NOMO-1 (cell line): ENCODE measurements around the gene TLE1.
A peak's percentile ranks its signal among the peaks of the same experiment; 100 is the strongest.

ENCODE experiments used
- DNase-seq, 2 experiments: peaks; one replicate each; lab custom pipeline; 2025; ENCODE audit not compliant: unreplicated experiment in 2 of 2; lab: John Stamatoyannopoulos, UW

Gene TLE1

GRCh38 chr9:81686614-81687520 is 2.5 kb downstream of the TLE1 start:
- peak in 1 of 2 experiments; percentile 28 for DNase-seq

- DNase-seq, result no peak
These were observed 3.4 kb downstream of the TLE1 start for GRCh38 chr9:81685763-81686613.

DNA sequence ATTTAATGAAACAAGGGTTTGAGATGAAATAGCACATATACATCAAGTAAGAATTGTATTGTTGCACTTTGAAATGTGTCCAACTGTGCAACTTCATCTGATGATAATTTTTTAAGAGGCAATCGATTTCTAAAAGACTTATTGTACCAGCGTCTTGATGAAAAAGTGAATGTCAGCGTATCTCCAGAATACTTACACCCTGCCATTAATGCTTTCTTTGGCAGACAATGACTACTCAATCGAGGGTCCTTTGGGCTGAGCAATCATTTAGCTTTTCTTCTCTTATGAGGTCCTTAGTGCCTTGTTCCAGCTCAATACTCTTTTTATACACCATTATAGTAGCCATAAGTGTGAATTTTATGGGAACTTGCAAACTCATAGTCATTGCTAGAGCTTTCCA is 4.7 kb downstream of the TLE1 start:
- DNase-seq, result no peak

- DNase-seq, result no peak
These were observed 5.6 kb downstream of the TLE1 start for GRCh38 chr9:81683704-81684103.

GRCh38 chr9:81683238-81683637 is 6.1 kb downstream of the TLE1 start:
- no peak for DNase-seq

GRCh38 chr9:81682797-81683196 is 6.5 kb downstream of the TLE1 start:
- DNase-seq, result peak in 1 of 2 experiments; percentile 17

DNA sequence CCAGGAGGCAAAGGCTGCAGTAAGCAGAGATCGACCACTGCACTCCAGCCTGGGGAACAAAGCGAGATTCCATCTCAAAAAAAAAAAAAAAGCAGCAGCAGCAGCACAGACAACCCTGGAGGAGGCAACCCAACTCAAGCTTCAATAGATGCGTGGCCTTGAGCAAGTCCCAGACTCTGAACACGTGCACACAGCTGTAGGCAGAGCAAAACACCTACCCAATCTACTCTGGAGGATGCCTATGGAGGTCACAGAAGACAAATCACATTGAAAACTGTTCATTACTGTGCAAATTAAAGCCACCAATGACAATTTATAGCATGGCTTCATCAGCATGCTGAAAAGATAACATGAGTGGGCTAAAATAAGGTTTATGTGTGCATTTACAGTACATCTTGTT is 7.2 kb downstream of the TLE1 start:
- no peak for DNase-seq

- no peak for DNase-seq
These were observed 8.8 kb downstream of the TLE1 start for GRCh38 chr9:81680506-81680905.

DNA sequence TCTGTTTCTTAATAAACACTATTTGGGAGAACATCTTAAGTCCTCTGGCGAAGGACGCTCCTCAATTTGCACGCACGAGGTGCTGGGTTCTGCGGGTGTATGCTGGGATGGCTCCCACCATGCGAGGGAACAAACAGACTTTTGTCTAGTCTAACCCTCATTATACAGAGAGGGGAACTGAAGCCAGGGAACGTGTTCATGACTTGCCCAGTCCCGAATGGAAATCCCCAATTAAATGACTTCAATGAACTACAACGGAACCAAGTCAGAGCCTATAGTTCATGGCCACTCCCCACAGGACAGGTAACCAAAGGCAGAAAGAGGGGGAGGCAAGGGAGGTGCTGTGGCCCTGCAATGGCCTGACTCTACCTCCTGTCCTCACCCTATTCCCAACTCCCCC is 9.3 kb downstream of the TLE1 start:
- no peak for DNase-seq

DNA sequence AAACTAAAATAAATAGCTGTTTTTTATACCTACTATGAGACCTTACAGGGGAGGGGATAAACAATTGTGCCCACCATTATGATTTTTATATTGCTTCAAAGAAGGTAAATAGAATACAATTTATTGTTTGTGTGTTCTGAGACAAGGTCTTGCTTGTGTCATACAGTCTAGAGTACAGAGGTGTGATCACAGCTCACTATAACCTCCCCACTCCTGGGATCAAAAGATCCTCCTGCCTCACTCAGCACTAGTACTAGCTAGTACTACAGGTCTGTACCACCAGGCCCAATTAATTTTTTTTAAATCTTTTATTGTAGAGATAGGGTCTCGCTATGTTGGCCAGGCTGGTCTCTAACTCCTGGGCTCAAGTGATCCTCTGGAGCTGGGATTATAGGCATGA is 11.3 kb downstream of the TLE1 start:
- no peak for DNase-seq

DNA sequence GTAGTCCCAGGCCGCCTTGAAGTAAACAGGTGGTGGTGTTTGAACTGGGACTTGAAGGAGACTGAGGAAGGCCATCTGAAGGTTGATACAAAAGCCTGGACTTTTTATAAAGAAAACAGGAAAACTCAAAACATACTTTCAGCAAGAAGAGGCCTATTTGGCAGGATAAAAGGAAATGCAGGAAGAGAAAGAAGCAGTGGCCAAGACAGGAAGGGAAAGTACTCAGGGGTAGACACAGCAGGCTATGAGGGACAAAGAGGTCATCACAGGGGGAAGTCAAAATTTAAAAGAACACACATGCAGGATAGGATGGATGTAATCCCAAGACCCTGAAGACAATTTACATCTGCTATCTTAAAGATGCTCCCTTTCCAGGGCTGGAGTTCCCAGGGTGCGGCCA is 13.0 kb downstream of the TLE1 start:
- DNase-seq, result no peak

- no peak for DNase-seq
These were observed 16.0 kb downstream of the TLE1 start for GRCh38 chr9:81673310-81673709.

DNA sequence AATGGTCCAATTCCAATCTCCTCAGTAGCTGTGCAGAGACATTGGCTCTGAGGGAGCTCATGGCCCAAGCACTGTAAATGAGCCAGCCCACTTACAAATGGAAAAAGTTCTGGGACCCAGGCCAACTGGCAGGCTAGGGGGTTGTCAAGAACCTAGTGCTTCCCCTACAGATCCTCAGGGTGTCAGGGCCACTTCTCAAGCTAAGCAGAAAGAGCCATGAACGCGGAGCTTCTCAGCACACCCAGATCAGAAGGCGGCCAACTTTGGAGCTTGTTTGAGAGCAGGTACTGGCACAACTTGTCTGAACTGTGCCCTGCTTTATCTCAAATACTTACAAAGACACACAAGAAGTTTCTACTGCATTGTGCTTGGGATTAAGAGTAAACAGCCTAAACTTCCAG is 17.5 kb downstream of the TLE1 start:
- DNase-seq, result no peak

GRCh38 chr9:81669866-81670265 is 19.5 kb downstream of the TLE1 start:
- DNase-seq, result no peak

GRCh38 chr9:81669041-81669651 is 20.2 kb downstream of the TLE1 start:
- no peak for DNase-seq

DNA sequence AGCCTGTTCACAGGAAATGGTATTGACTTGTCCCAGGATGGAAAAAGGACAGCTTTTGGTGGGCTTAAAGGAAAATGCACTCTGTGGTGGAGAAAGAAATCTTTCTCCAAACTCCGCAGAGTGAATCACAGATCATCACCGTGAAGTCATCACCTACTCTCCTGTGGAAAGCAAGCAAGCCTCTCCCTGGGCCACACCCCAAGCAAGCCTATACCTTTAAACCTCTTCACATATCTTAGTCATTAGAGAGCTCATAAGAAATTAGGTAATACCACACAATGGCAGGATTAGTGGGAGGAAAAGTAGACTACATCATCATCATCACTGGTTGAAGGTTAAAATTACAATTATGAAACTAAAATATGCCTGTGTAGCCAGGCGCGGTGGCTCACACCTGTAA is 23.2 kb downstream of the TLE1 start:
- DNase-seq, result no peak

- DNase-seq, result no peak
These were observed 23.9 kb downstream of the TLE1 start for GRCh38 chr9:81665322-81665871.

- no peak for DNase-seq
These were observed 24.6 kb downstream of the TLE1 start for GRCh38 chr9:81664638-81665222.

GRCh38 chr9:81661339-81661738 is 28.0 kb downstream of the TLE1 start:
- no peak for DNase-seq

GRCh38 chr9:81656871-81657337 is 32.4 kb downstream of the TLE1 start:
- DNase-seq, result no peak

GRCh38 chr9:81656004-81656403 is 33.3 kb downstream of the TLE1 start:
- peak; percentile 12 to 36 for DNase-seq
